ENCODE results near the gene CAPZA2. TPM values are rescaled to one million over a fixed set of nuclear protein-coding genes. Genes with fewer than 3 reads are reported as not detected.

The CAPZA2 gene
- polyA plus RNA-seq, 5 donors = 129 to 178 (median 159) TPM

DNA sequence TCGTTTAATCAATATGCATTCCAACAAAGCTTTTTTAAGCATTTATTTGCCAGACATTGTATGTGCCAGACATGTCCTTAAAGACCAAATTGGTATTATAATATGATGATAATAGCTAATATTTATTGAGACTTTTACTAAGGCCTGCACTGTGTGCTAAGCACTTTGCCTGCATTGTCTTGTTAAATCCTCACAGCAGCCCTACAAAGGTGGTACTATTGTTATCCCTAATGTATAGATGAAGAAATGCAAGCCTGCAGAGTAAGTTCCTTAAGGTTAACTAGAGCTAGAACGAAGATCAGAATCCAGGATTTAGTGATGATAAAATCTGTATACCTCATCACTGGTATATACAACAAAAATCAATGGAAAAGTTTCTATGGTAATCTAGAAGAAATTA, 5.3 kb upstream of the CAPZA2 start:
- no peak for DNase-seq

DNA sequence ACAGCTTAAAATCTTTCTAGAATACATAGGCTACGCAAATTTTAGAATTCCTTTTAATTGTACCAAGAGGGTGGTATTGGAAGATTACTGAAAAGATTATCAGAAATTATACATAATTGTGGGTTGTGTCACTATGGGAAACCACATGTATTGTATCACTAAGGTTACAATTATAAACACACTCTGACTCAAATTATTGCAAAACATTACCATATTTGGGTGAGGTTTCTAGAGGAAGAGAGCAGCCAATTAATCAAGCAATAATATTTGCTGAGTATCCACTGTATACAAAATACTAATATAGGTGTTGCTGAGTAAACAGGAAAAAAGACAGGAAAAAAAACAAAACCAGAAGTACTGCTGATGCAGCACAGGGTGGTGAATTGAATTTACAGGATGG, 3.1 kb upstream of the CAPZA2 start:
- DNase-seq = peak in 1 of 2 donors; percentile 29

DNA sequence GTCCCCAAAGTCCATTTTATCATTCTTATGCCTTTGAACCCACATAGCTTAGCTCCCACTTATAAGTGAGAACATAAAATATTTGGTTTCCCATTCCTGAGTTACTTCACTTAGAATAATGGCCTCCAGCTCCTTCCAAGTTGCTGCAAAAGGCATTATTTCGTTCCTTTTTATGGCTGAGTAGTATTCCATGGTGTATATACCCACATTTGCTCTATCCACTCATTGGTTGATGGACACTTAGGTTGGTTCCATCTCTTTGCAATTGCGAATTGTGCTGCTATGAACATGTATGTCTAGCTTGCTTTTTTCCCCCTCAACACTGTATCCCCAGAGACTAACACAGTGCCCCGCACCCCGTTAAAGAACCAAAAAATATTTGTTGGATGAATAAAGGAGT, 670 bp upstream of the CAPZA2 start:
- DNase-seq = no peak

DNA sequence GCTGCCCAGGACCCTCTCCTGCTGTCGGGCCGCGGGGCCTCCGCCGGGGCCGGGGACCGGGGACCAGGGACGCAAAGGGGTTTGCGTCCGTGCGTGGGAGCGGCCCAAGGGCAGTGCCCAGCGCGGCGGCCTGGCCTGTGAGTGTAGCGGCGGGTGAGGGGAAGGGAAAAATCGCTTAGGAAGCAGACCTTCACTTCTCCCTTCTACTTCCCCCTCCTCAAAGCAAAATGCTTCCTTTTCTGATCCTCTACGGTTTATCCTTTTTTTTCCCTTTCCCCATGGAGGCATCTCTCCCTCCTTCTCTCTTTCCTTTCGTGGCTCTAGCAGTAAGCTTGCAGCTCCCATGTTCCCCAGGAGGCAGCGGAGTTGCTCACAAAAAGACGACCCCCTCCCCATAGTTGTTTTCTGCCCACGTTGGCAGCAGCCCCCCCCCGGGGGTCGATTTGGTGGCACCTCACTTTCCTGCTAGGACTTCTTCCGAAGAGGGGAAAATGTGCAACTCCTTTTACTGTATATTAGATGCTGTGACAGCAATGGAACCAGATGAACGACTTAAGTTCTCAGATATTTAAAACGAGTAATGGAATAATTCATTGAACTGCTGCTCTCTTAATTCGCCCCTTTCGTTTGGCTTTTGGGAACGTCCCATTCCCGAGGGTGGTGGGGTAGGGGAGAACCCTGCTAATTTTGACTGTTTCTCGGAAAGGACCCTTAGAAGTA, 724 bp downstream of the CAPZA2 start:
- peak; percentile 42 to 55 for DNase-seq

DNA sequence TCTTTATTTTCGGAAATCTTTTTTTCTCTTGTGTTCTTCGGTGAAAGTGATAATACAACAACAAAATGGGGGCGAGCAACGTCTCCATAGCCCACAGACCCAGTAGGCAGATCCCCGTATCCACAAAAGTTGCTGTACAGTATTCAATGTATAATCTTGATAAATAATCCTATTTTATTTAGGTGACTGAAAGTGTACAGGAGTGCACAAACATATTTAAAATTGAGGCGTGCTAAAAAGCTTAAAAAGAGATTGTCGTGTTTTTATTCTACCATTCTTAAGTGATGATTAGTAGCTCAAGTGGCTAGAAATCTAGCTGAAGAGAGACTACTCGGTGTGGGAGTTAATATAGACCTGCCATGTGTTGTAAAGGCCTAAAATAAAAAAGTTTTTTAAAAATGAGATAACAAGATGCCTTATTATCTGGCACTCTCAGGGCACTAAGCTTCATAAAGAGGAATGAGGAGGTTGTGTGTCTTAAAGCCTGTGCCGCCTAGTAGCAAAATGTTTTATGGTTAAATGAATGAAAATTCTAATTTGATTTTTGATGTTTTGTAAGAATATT, 1.6 kb downstream of the CAPZA2 start:
- DNase-seq = no peak

DNA sequence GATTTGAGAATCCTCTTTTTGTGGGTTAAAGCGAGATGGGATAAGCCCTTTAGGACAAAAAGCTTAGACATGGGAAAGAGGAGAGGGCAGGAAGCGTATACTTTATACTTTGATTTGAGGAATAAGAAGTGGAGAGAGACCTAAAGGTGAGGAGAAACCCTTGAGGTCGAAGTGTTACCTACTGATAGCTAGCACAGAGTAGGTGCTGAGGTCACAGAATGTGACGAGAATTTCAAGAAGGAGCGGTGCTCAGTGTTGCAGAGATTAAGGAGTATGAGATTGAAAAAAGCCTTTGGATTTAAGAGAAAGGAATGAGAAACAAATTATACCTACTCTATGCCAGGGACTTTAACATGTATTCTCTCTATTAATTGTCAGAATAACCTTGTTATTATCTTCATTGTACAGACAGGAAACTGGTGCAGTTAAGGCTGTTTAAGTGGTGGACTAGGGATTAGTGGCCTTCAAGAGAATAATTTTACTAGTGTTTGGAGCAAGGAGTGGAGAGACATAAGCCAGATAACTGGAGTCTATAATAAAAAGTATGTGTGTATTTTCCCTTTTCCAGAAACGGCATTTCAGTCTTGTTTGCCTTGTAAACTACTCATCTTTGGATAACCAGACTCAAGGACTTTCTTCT, 8.8 kb downstream of the CAPZA2 start:
- no peak for DNase-seq

DNA sequence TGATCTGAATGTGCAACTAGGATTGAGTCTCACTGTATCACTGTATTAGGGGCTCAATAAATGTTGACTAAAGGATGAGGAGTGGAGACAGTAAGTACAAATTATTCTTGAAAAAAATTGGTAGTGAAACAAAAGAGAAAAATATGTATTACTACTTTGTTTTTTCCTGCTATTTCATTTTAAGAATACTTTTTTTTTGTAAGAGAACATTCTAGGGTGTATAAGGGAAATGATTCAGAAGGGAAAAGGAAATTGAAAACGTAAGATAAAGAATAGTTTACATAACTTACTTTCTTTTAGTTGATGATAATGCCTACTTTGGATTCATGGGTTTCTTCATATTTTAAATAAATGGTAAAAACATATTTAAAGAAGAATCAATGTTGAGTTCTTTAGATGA, 9.6 kb downstream of the CAPZA2 start:
- DNase-seq = no peak

DNA sequence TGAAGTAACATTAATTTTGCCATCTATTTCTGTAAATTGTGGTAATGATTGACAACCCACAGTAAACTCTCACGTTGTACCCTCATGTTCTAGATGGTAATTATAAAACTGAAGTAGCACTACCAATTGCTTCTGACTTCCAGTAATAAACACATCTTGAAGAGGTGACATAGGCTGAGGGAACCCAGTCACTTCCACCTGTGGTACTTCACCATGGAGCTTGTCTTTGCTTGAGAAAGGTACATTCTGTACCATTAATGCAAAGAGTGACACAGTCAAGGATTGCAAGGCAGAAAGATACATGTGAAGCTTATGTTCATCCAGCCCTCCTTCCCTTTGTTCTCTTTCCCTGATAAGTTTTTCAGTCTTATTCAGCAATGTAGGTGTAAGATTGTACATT, 11.2 kb downstream of the CAPZA2 start:
- DNase-seq = no peak

DNA sequence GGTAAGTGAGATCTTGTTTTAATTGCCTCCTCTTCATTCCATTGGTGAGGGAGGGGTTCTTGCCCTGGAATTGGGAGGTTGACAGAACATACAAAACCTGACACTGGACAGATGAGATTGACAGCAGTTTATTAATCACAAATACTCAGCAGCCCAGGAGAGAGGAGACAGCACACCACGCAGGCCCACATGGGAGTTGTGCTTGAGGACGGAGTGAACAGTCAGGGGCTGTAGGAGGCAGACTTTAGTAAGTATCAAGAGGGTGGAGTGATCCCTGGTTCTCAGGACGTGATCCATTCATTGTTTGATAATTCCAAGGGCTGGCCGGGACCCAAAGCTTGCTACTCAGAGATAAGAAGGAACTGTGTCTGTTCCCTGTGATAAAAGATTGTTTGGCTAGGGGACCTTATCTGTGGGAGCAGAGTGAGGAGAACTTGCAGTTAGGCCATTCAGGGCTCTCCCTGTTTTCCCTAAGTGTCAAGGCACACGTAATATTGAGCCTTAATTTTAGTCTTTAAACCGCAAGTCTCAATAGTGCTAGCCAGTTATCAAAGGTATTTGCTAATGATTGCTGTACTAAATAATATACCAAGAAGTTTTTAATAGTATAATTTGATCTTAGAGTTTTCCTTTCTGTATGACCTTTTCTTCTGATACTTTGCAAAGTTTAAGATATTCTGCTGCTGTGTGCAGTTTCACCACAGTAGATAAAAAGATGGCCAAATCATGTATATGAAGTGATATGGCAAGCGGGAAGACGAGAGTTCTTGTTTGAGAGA, 14.5 kb downstream of the CAPZA2 start:
- DNase-seq = no peak

DNA sequence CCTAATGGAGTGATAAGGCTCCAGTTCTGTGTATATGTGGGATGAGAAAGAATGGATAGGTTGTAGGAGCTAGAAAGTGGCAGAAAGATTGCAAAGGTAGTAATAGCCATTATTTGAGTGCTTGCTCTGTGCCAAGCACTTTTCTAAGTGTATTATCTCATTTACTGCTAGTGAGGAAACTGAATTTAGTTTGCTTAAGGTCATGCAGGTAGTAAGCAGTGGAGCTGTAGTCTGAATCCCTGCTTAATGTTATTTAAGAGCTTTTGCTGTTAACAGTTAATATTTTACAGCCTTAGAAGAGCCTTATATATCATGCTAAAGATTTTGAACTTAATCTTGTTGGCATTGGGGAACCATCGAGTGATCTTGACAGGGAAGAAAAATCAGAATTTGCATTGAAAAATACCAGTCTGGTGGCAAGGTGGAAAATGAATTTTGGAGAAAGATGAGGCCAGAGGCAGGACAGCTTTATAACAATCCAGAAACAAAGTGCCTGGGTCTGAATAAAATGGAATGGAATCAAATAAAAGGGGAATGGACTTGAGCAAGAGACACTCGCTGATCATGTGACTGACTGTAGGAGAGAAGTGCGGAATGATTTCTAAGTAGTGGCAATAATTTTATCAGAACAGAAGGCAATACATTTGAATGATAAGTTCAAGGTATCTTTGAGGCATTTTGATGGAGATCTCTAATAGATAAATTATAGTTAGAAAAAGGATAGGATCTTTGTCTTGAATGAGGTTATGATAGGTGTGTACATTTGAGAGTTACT, 15.2 kb downstream of the CAPZA2 start:
- no peak for DNase-seq

DNA sequence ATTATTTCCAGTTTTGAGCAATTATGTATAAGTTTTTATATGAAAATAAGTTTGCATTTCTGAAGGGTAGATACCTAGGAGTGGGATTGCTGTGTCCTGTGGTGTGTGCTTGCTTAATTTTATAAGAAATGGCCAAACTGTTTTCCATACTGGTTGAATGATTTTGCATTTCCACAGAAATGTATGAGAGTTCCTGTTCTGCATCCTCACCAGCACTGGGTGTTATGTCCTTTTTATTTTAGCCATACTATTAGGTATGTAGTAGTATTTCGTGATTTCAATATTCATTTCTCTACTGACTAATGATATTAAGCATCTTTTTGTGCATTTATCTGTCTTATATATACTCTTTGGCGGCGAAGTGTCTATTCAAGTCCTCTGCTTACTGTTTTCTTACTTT, 22.3 kb downstream of the CAPZA2 start:
- DNase-seq = no peak

DNA sequence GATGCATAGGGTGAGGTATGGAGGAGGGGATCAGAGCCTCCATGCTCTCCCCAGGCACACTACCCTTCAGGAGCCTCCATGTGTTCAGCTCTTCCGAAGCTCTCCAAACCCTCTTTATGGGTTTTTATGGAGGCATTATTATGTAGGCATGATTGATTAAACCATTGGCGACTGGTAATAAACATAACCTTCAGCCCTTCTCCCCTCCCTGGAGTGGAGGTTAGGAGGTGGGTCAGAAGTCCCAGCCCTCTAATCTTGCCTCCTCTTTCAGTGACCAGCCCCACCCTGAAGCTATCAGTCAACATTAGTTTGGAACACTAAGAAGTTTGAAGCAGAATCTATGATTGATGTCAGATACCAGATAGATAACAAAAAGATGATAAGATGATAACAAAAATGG, 23.3 kb downstream of the CAPZA2 start:
- DNase-seq = no peak

DNA sequence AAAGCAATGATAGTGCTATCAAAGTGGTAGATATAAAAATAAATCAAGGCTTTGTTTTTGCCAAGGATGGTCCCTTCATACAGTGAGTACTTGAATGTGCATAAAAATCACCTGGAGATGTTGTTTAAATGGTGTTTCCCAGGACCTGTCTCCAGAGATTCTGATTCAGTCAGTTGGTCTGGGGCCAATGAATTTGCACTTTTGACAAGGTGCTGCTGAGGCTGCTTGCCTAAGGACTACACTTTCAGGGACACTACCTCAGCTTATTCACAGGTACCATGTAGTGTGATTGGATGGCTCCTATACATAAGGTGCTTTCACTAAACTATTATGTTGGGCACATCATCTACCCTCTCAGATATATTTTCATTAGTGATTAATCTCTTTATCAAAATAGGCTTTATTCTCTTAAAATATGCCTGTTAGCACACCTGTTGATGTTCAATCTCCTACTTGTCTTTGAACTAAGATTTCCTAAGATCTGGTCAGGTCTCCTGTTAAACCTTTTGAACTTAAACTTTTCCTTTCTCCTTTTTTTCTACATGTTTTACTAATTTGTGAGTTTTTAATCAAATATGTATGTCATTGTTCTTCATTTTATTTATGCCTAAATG, 24.3 kb downstream of the CAPZA2 start:
- no peak for DNase-seq

DNA sequence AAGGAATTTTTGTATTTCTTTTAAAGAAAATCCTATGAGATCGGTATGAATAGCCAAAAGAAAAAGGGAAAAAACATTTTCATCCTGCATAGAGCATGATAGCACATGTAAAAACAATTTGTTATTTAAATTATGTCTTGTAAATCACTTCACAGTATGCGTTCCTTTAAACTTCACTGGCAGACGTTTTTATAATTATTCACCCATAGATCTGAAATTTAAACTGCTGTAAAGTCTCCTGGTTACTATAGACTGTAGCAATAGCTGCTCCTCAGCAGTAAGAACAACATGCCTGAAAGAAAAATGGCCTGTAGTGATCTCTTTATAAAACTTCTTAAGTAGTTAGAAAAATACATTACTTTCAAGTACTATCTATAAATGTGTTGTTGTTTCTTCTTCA, 26.5 kb downstream of the CAPZA2 start:
- DNase-seq = no peak

DNA sequence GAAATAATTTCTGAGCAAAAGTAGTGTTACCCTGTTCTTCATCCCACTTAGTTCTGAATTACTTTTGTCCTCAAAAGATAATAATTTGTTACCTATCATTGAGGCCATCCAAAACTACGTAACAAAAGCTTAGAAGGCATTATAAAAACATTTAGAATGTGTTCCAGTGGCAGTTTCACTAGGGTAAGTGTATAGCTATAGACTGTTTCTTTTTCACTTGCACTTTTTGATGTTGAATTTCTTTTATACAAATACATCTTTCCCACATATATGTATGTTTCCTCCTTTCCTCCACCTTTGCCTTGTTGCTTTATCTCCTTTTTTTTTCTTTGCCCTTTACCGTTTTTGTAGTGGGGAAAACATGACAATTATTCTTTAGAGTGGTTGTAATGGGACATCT, 33.5 kb downstream of the CAPZA2 start:
- DNase-seq = no peak

DNA sequence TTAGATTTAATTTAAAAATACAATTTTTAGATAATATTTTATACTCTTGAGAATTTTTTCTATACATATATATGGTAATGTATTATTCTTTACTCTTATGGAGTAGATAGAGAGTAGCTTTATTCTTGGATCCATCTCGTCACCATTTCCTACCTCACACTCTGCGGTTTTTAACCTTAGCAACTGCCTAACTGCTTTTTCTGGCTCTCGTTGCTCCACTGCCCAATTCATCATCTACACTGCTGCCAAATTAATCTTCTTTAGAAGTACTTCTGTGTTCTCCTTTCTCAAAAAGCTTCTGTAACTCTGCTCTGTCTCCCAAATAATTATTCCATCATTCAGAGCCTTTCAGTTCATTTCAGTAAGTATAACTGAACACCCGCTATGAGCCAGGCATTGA, 35.3 kb downstream of the CAPZA2 start:
- DNase-seq = no peak

DNA sequence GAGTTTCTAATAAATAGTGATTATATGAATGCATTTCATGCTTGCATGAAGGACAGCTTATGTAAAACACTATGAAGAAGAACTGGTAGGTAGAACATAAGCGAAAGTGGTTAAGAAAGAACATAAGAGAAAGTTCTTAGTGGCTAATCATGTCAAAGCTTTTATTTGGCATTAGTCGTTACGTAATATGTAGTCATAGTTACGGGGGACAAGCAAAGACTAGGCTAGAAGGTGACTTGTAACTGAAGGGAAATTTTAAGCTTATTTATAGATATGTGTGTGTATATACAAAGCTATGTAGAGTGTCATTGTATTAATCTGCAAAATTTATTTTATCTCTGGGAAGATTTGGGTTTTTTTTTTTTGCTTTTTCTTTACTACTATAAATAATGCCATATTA, 36.9 kb downstream of the CAPZA2 start:
- DNase-seq = no peak

DNA sequence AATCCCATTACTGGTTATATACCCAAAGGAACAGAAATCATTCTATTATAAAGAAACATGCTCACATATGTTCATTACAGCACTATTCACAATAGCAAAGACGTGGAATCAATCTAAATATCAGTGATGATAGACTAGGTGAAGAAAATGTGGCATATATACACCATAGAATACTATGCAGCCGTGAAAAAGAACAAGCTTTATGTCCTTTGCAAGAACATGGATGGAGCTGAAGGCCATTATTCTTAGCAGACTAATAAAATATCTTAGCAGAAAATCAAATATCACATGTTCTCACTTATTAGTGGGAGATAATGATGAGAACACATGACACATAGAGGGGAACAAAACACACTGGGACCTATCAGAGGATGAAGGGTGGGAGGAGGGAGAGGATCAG, 38.8 kb downstream of the CAPZA2 start:
- DNase-seq = no peak

DNA sequence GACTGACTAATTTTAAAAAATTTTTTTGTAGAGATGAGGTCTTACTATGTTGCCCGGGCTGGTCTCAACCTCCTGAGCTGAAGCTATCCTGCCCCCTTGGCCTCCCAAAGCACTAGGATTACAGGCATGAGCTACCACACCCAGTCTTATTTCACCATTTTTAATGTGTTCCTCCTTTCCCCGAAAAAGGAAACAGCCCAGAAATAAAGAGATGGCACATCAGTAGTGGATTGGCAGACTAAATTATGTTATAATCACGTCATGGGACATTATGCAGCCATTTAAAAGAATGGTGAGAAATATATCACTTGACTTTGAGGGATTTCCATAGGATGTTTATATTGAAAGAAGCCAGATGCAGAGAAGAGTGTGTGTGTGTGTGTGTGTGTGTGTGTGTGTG, 40.5 kb downstream of the CAPZA2 start:
- no peak for DNase-seq

DNA sequence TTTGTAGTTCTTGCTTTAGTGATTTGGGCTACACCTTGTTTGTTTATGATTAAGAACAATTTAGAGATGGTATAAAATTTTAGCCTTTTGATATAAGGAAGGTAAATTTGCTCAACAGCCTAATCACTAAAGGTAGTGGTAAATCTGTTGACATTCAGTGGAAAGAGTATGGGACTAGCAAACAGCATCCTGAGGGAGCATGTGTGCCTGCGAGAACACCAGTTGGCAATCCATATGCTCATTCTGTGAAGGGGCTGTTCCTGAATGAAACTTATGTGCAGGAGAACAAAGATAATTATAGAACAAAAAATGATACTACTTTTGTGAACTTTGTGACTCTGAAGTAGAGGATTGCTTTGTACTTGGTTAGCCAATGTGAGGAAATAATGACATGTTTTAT, 44.0 kb downstream of the CAPZA2 start:
- DNase-seq = no peak

DNA sequence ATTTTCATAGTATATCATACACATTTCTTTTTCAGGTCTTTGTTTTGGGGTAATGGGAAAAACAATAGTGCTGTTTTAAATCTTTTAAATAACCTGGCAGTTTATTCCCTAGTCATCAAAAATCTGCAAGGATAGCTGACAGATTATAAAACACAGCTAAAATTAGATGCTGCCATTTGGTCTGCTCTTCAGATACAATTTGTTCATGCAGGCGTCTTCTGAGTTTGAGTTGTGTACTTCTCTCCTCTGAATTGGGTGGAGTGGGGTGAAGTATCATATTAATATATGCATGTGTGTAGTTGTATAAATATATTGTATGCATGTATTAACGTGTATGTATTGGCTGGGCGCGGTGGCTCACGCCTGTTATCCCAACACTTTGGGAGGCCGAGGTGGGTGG, 48.0 kb downstream of the CAPZA2 start:
- DNase-seq = no peak

DNA sequence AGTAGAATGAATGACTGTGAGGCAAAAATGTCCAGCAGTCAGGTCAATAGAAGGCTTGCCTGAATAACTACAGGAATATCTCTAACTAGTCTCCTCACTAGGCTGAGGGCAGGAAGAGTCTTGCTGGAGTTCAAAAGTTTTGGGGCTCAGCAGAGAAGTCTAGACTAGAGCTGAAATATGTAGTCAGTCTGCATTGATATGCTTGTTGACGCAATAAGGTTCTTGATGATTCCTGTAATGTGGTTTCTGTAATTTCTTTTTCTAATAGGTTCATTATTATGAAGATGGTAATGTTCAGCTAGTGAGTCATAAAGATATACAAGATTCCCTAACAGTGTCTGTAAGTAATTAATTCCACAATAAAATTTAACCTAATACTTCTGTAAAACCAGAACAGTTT, 49.4 kb downstream of the CAPZA2 start:
- no peak for DNase-seq
